Sigmoid colon (tissue), 7 donors: ENCODE measurements around the gene HELZ2. TPM values are rescaled to one million over a fixed set of nuclear protein-coding genes. Genes with fewer than 3 reads are reported as not detected.

Experiments used
- DNase-seq: peaks from one replicate; pipeline ENCODE4 v3.0.0-alpha.2; 2019
- H3K27ac ChIP-seq, 4 donors: fragments of 200-600 bp; sonication (generic); one replicate each; pipeline ENCODE4 v1.5.1; 2016 to 2019; ENCODE audit warnings: mild to moderate bottlenecking in 1 of 4
- H3K27me3 ChIP-seq, 3 donors: fragments of 200-600 bp; sonication (generic); one replicate each; pipeline ENCODE4 v1.5.1; 2019; ENCODE audit warnings: mild to moderate bottlenecking in 1 of 3
- H3K36me3 ChIP-seq, 4 donors: fragments of 200-600 bp; sonication (generic); one replicate each; pipeline ENCODE4 v1.5.1; 2016 to 2019
- H3K4me1 ChIP-seq, 4 donors: fragments of 200-600 bp; sonication (generic); one replicate each; pipeline ENCODE4 v1.5.1; 2017 to 2019
- H3K4me3 ChIP-seq, 4 donors: fragments of 200-600 bp; sonication (generic); one replicate each; pipeline ENCODE4 v1.5.1; 2017 to 2019; ENCODE audit warnings: mild to moderate bottlenecking in 2 of 4, moderate library complexity in 1 of 4
- H3K9me3 ChIP-seq, 4 donors: fragments of 200-600 bp in 3 of 4; sonication (generic) in 3 of 4; one replicate each; pipeline versions ENCODE4 v1.5.1 to v1.6.1; 2013 to 2019
- CTCF ChIP-seq, 4 experiments: fragments of 450-650 bp in 3 of 4; fragments of 200-600 bp in 1 of 4; IDR thresholded peaks; one replicate each; pipeline ENCODE4 v1.5.1; 2016 to 2019; ENCODE audit warnings: antibody characterized with exemption in 4 of 4, mild to moderate bottlenecking in 3 of 4, moderate library complexity in 2 of 4
- EP300 ChIP-seq, 4 donors: sonication (generic); formaldehyde crosslinking; IDR thresholded peaks; one replicate each; pipeline ENCODE4 v1.6.1; 2017; ENCODE audit warnings: antibody characterized with exemption in 4 of 4
- POLR2A ChIP-seq, 2 donors: fragments of 450-650 bp; IDR thresholded peaks; one replicate each; pipeline ENCODE4 v1.6.1; 2016; ENCODE audit warnings: antibody characterized with exemption in 2 of 2, mild to moderate bottlenecking in 2 of 2, moderate library complexity in 2 of 2
- POLR2AphosphoS5 ChIP-seq, 4 donors: sonication (generic); formaldehyde crosslinking; IDR thresholded peaks; one replicate each; pipeline ENCODE4 v1.6.1; 2017; ENCODE audit warnings: antibody characterized with exemption in 4 of 4
- WGBS, 2 donors: extraction: QIAGEN DNeasy Blood & Tissue Kit; methylation state at CpG; one replicate each; pipeline ENCODE4 v1.1.7; 2013; 5-methylcytosine and 5-hydroxymethylcytosine counted together
- intact Hi-C: fragments of 100-400 bp; cut with DNase I; formaldehyde crosslinking; loops from one replicate; pipeline ENCODE4 v1.15.1; 2023
- polyA plus RNA-seq, 3 donors: library from polyadenylated mRNA; stranded (reverse); fragments of 200-250 nt; gene quantifications; one replicate each; pipeline ENCODE4 v1.2.3, GENCODE V29; 2013
- total RNA-seq, 4 donors: library from RNA; depleted of rRNA; stranded (reverse); fragments of >200 nt; gene quantifications; one replicate each; pipeline ENCODE4 v1.1.0, GENCODE V29; 2016
- donor health status: healthy with polysubstance abuse.
- donor health status: Bipolar disorder and iron deficiency.
- donor health status: healthy.

Gene HELZ2
- total and polyA plus RNA-seq, 7 donors = 1.2 to 48.1 (median 13.6) TPM

- Histone ChIP-seq H3K4me1 (no peaks in the 10 kb centered on the region), H3K27me3 (peaks cover 9 to 29% (median 22%) of the 10 kb centered on the region in 3 donors), H3K4me3 (no peak overlapping the region), H3K27ac (no peak overlapping the region), H3K9me3 (no peaks in the 10 kb centered on the region), H3K36me3 (no peaks in the 10 kb centered on the region)
- no peak for DNase-seq
- intact Hi-C loops = no loop called here
- no peak for TF ChIP-seq POLR2A (IDR thresholded peaks at IDR 0.05)
- 74 to 79% methylated on average over 39 of the region's 39 CpGs for WGBS, 2 donors
These were observed 43.9 kb downstream of the HELZ2 start for GRCh38 chr20:63529861-63530787.

- no peak overlapping the region for H3K27ac ChIP-seq
- H3K4me1 ChIP-seq = no peaks in the 10 kb centered on the region
- WGBS, 2 donors = 82 to 88% methylated on average over 27 of the region's 27 CpGs
- intact Hi-C loops = no loop called here
- H3K36me3 ChIP-seq = no peaks in the 10 kb centered on the region
- H3K9me3 ChIP-seq = no peaks in the 10 kb centered on the region
- peaks cover 3 to 21% (median 14%) of the 10 kb centered on the region in 3 donors for H3K27me3 ChIP-seq
- DNase-seq = no peak
- TF ChIP-seq POLR2A (IDR thresholded peaks at IDR 0.05) (no peak), CTCF (IDR thresholded peaks at IDR 0.05) (no peak), POLR2AphosphoS5 (IDR thresholded peaks at IDR 0.05) (no peak), EP300 (IDR thresholded peaks at IDR 0.05) (no peak)
- H3K4me3 ChIP-seq = no peak overlapping the region
These were observed 44.7 kb downstream of the HELZ2 start for GRCh38 chr20:63529180-63529860.

GRCh38 chr20:63527184-63527583 is 46.9 kb downstream of the HELZ2 start:
- no peak overlapping the region for H3K4me3 ChIP-seq
- intact Hi-C loops = no loop called here
- no peak overlapping the region for H3K27ac ChIP-seq
- no peak for DNase-seq
- H3K9me3 ChIP-seq = no peaks in the 10 kb centered on the region
- peaks cover 0 to 12% (median 7%) of the 10 kb centered on the region in 4 donors for H3K4me1 ChIP-seq
- 84 to 92% methylated on average over 9 of the region's 9 CpGs for WGBS, 2 donors
- no peak for TF ChIP-seq POLR2AphosphoS5 (IDR thresholded peaks at IDR 0.05)
- no peak for TF ChIP-seq CTCF (IDR thresholded peaks at IDR 0.05)
- no peak for TF ChIP-seq EP300 (IDR thresholded peaks at IDR 0.05)
- no peak for TF ChIP-seq POLR2A (IDR thresholded peaks at IDR 0.05)
- H3K36me3 ChIP-seq = peaks cover 0 to 3% (median 0%) of the 10 kb centered on the region in 4 donors
- no peaks in the 10 kb centered on the region for H3K27me3 ChIP-seq

GRCh38 chr20:63525971-63526370 is 48.1 kb downstream of the HELZ2 start:
- intact Hi-C loops = no loop called here
- Histone ChIP-seq H3K4me1 (peaks cover 0 to 23% (median 18%) of the 10 kb centered on the region in 4 donors), H3K27me3 (no peaks in the 10 kb centered on the region), H3K27ac (no peak overlapping the region), H3K4me3 (no peak overlapping the region), H3K36me3 (peaks cover 0 to 3% (median 0%) of the 10 kb centered on the region in 4 donors), H3K9me3 (no peaks in the 10 kb centered on the region)
- 2 to 11% methylated on average over 2 of the region's 2 CpGs for WGBS, 2 donors
- no peak for DNase-seq
- no peak for TF ChIP-seq CTCF (IDR thresholded peaks at IDR 0.05)
- TF ChIP-seq POLR2AphosphoS5 (IDR thresholded peaks at IDR 0.05) = no peak
- no peak for TF ChIP-seq EP300 (IDR thresholded peaks at IDR 0.05)
- TF ChIP-seq POLR2A (IDR thresholded peaks at IDR 0.05) = no peak

- no peak for TF ChIP-seq POLR2A (IDR thresholded peaks at IDR 0.05)
- TF ChIP-seq EP300 (IDR thresholded peaks at IDR 0.05) = no peak
- TF ChIP-seq POLR2AphosphoS5 (IDR thresholded peaks at IDR 0.05) = no peak
- no peak for TF ChIP-seq CTCF (IDR thresholded peaks at IDR 0.05)
- Histone ChIP-seq H3K4me3 (no peak overlapping the region), H3K9me3 (no peaks in the 10 kb centered on the region), H3K4me1 (peaks cover 0 to 23% (median 18%) of the 10 kb centered on the region in 4 donors), H3K36me3 (peaks cover 0 to 3% (median 0%) of the 10 kb centered on the region in 4 donors), H3K27ac (no peak overlapping the region), H3K27me3 (no peaks in the 10 kb centered on the region)
- 45 to 69% methylated on average over 3 of the region's 3 CpGs for WGBS, 2 donors
- intact Hi-C loops = no loop called here
- DNase-seq = no peak
These were observed 48.9 kb downstream of the HELZ2 start for GRCh38 chr20:63525185-63525584.
